GM12892 (cell line): Measurements from ENCODE around the gene CDH4.

Experiments used
- POLR2A ChIP-seq: IDR thresholded peaks from 2 replicates; pipeline ENCODE4 v1.6.1; 2011; ENCODE audit warnings: low read depth, low read length, control low read depth
- POLR2AphosphoS5 ChIP-seq: IDR thresholded peaks from 2 replicates; pipeline ENCODE4 v1.6.1; 2011; ENCODE audit warnings: low read depth, low read length, control low read depth
- TAF1 ChIP-seq: IDR thresholded peaks from 2 replicates; pipeline ENCODE4 v1.6.1; 2011; ENCODE audit warnings: low read depth, mild to moderate bottlenecking, control low read depth, low read length, borderline replicate concordance

- TF ChIP-seq TAF1: no peak
- TF ChIP-seq POLR2AphosphoS5: no peak
- no peak for TF ChIP-seq POLR2A
These were observed 508.3 kb downstream of the CDH4 start for GRCh38 chr20:61760321-61760720.
